Activated CD8-positive, alpha-beta T cell treated with anti-CD3 and anti-CD28 coated beads for 36 hours (primary cell): ENCODE results near the gene RAE1. TPM values are rescaled to one million over a fixed set of nuclear protein-coding genes. Genes with fewer than 3 reads are reported as not detected.

ENCODE experiments used
- ATAC-seq: fragments of 200-7000 bp; cut with Tn5 transposase; one replicate; pipeline ENCODE4 v1.10.0; 2021; ENCODE audit warnings: mild to moderate bottlenecking, moderate library complexity
- CTCF ChIA-PET: fragments of 350-600 bp; sonication (Branson Sonifier 250); formaldehyde crosslinking; loops from one replicate; lab custom pipeline; 2021; ENCODE audit warnings: antibody characterized with exemption; lab: Charles Lee
- POLR2A ChIA-PET: fragments of 350-600 bp; sonication (Branson Sonifier 250); formaldehyde crosslinking; loops from one replicate; lab custom pipeline; 2021; ENCODE audit warnings: antibody characterized with exemption; lab: Charles Lee
- DNase-seq: peaks from one replicate; pipeline ENCODE4 v3.0.0-alpha.2; 2020
- H3K27ac Mint-ChIP-seq: one replicate; pipeline ENCODE4 v1.8.0; 2021; ENCODE audit warnings: mild to moderate bottlenecking, mixed read lengths
- H3K27me3 Mint-ChIP-seq: one replicate; pipeline ENCODE4 v1.8.0; 2021; ENCODE audit warnings: mixed read lengths
- H3K36me3 Mint-ChIP-seq: one replicate; pipeline ENCODE4 v1.8.0; 2021; ENCODE audit warnings: low read depth, mixed read lengths
- H3K4me1 Mint-ChIP-seq: one replicate; pipeline ENCODE4 v1.8.0; 2021; ENCODE audit warnings: low read depth, mixed read lengths
- H3K4me3 Mint-ChIP-seq: one replicate; pipeline ENCODE4 v1.8.0; 2021; ENCODE audit warnings: mild to moderate bottlenecking, moderate library complexity, mixed read lengths
- H3K9me3 Mint-ChIP-seq: one replicate; pipeline ENCODE4 v1.8.0; 2021; ENCODE audit warnings: mixed read lengths
- CTCF ChIP-seq: fragments of 200-600 bp; IDR thresholded peaks from one replicate; pipeline ENCODE4 v1.8.0; 2022; ENCODE audit warnings: antibody characterized with exemption, mild to moderate bottlenecking
- intact Hi-C: fragments of 100-400 bp; cut with micrococcal nuclease; formaldehyde crosslinking; loops from one replicate; pipeline ENCODE4 v1.10.0; 2022
- total RNA-seq, 2 experiments: library from RNA; stranded (reverse); gene quantifications; one replicate each; pipeline ENCODE4 v1.2.3, GENCODE V29; 2021

The RAE1 gene
- total RNA-seq, 2 experiments from 2014 or later: 41.1 to 42.9 TPM

GRCh38 chr20:57310821-57311514 is 40.1 kb upstream of the RAE1 start:
- no peak overlapping the region for H3K27ac Mint-ChIP-seq
- DNase-seq (no peak), ATAC-seq (no peak)
- H3K9me3 Mint-ChIP-seq: no peaks in the 10 kb centered on the region
- no peaks in the 10 kb centered on the region for H3K36me3 Mint-ChIP-seq
- intact Hi-C loops: no loop called here
- no peak overlapping the region for H3K4me3 Mint-ChIP-seq
- POLR2A ChIA-PET: no interaction called here
- peaks cover 3% of the 10 kb centered on the region for H3K27me3 Mint-ChIP-seq
- H3K4me1 Mint-ChIP-seq: no peaks in the 10 kb centered on the region
- no peak for TF ChIP-seq CTCF
- CTCF ChIA-PET: no interaction called here

GRCh38 chr20:57312138-57312537 is 38.9 kb upstream of the RAE1 start:
- ChIA-PET POLR2A (no interaction called here), CTCF (no interaction called here)
- no peak overlapping the region for H3K4me3 Mint-ChIP-seq
- no peaks in the 10 kb centered on the region for H3K4me1 Mint-ChIP-seq
- no peak overlapping the region for H3K27ac Mint-ChIP-seq
- intact Hi-C loops: no loop called here
- H3K36me3 Mint-ChIP-seq: no peaks in the 10 kb centered on the region
- ATAC-seq: no peak
- H3K9me3 Mint-ChIP-seq: no peaks in the 10 kb centered on the region
- no peak for DNase-seq
- no peak for TF ChIP-seq CTCF
- peaks cover 3% of the 10 kb centered on the region for H3K27me3 Mint-ChIP-seq

- no peak overlapping the region for H3K4me3 Mint-ChIP-seq
- ChIA-PET CTCF (no interaction called here), POLR2A (no interaction called here)
- no peaks in the 10 kb centered on the region for H3K36me3 Mint-ChIP-seq
- no peaks in the 10 kb centered on the region for H3K4me1 Mint-ChIP-seq
- H3K9me3 Mint-ChIP-seq: no peaks in the 10 kb centered on the region
- DNase-seq (no peak), ATAC-seq (no peak)
- H3K27ac Mint-ChIP-seq: no peak overlapping the region
- intact Hi-C loops: no loop called here
- no peak for TF ChIP-seq CTCF
- H3K27me3 Mint-ChIP-seq: no peaks in the 10 kb centered on the region
Measured at GRCh38 chr20:57313230-57313629, 37.8 kb upstream of the RAE1 start.

- no peak for DNase-seq
- intact Hi-C loops: no loop called here
- POLR2A ChIA-PET: no interaction called here
- Mint-ChIP-seq H3K27me3 (peaks cover 4% of the 10 kb centered on the region), H3K27ac (no peak overlapping the region), H3K9me3 (no peaks in the 10 kb centered on the region), H3K4me3 (no peak overlapping the region), H3K4me1 (no peaks in the 10 kb centered on the region), H3K36me3 (no peaks in the 10 kb centered on the region)
- ATAC-seq: no peak
- CTCF ChIA-PET: no interaction called here
- no peak for TF ChIP-seq CTCF
Measured at GRCh38 chr20:57313951-57314350, 37.1 kb upstream of the RAE1 start.

- no peak for ATAC-seq
Measured at GRCh38 chr20:57315083-57315975, 35.7 kb upstream of the RAE1 start.

More at GRCh38 chr20:57315083-57315975, 35.7 kb upstream of the RAE1 start:
- intact Hi-C loops: no loop called here
- no peak for DNase-seq
- Mint-ChIP-seq H3K36me3 (no peaks in the 10 kb centered on the region), H3K4me3 (no peak overlapping the region), H3K9me3 (no peaks in the 10 kb centered on the region), H3K4me1 (no peaks in the 10 kb centered on the region), H3K27me3 (peaks cover 10% of the 10 kb centered on the region), H3K27ac (no peak overlapping the region)
- POLR2A ChIA-PET: no interaction called here
- CTCF ChIA-PET: no interaction called here
- no peak for TF ChIP-seq CTCF
